Measurements from ENCODE around the gene CHST10. TPM values are rescaled to one million over a fixed set of nuclear protein-coding genes. Genes with fewer than 3 reads are reported as not detected.

The CHST10 gene
- total RNA-seq, 1 experiment from 2014 or later, result not detected

DNA sequence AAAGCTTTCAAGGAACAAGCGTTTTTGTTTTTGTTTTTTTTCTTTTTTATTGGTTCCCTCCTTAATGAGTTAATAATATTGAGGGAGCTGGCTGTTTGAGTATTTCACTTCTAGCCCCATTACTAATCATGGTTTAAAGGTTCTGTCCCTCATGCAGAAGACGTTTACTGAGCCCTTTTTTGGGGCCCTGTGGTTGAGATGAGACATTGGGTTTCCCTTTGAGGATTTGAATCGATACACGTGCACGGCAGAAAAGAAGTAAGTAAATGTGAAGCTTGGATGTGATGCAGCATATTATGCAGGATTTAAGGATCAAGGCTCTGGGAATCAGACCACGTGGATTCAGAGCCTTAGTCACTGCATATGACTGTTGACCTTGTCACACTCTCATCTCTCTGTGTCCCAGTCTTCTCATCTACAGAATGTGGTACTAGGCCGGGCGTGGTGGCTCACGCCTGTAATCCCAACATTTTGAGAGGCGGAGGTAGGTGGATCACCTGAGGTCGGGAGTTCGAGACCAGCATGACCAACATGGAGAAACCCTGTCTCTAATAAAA lies 1.0 kb upstream of the CHST10 start:
- H3F3A ChIP-seq (ENCODE audit: insufficient read depth, low read depth), result no peaks in the 10 kb centered on the region
- no peaks in the 10 kb centered on the region for H3K4me1 ChIP-seq (replicated peaks; ENCODE audit: insufficient read depth)
- no peaks in the 10 kb centered on the region for H3K79me2 ChIP-seq (ENCODE audit: low read depth)
- H3K27ac ChIP-seq, result no peak overlapping the region
- no peak overlapping the region for H3K4me3 ChIP-seq
- BruUV-seq (replicated peaks), result no TSS peak
- no peaks in the 10 kb centered on the region for H3K9me3 ChIP-seq (ENCODE audit: insufficient read depth, low read depth)
- peaks cover 64% of the 10 kb centered on the region for H3K27me3 ChIP-seq (ENCODE audit: insufficient read depth, low read depth)
- H3K9me2 ChIP-seq (ENCODE audit: insufficient read depth), result no peaks in the 10 kb centered on the region
- no peak overlapping the region for H2AFZ ChIP-seq
- intact Hi-C loops (cut with micrococcal nuclease; ENCODE audit: unreplicated experiment), result no loop called here
- CTCF ChIA-PET, result no interaction called here
- H4K20me1 ChIP-seq (ENCODE audit: insufficient read depth), result no peaks in the 10 kb centered on the region
- no peak overlapping the region for H3K4me2 ChIP-seq
- no peak for TF ChIP-seq EZH2 (IDR thresholded peaks at IDR 0.05; ENCODE audit: low read depth)
- TF ChIP-seq, protein P1, sequence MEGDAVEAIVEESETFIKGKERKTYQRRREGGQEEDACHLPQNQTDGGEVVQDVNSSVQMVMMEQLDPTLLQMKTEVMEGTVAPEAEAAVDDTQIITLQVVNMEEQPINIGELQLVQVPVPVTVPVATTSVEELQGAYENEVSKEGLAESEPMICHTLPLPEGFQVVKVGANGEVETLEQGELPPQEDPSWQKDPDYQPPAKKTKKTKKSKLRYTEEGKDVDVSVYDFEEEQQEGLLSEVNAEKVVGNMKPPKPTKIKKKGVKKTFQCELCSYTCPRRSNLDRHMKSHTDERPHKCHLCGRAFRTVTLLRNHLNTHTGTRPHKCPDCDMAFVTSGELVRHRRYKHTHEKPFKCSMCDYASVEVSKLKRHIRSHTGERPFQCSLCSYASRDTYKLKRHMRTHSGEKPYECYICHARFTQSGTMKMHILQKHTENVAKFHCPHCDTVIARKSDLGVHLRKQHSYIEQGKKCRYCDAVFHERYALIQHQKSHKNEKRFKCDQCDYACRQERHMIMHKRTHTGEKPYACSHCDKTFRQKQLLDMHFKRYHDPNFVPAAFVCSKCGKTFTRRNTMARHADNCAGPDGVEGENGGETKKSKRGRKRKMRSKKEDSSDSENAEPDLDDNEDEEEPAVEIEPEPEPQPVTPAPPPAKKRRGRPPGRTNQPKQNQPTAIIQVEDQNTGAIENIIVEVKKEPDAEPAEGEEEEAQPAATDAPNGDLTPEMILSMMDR (conservative IDR thresholded peaks at IDR 0.05), result no peak
- POLR2A ChIA-PET (ENCODE audit: unreplicated experiment), result no interaction called here
- no peaks in the 10 kb centered on the region for H3K36me3 ChIP-seq (ENCODE audit: low read depth)
- no peak for DNase-seq

DNA sequence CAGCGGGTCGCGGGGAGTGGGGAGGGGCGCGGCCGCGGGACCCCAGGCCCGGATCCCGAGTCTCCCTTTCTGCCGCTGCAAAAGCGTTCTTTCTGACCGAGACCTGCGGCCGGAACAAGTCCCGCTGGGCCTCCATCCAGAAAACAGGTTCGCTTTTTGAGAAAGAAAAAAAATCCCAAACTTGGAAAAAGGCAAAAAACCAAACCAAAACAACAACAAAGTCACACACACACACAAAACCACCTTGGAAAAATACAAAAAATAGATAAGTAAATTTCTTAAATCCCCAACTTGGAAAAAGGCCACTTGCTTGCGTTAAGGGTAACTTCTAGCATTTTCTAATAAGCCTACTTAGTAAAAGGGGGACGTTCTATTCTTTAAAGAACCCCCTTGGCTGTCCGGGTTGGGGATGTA lies 250 bp upstream of the CHST10 start:
- Histone ChIP-seq H3K79me2 (ENCODE audit: low read depth) (no peaks in the 10 kb centered on the region), H3K4me1 (replicated peaks; ENCODE audit: insufficient read depth) (no peaks in the 10 kb centered on the region), H3K27me3 (ENCODE audit: insufficient read depth, low read depth) (peaks cover 71% of the 10 kb centered on the region), H2AFZ (no peak overlapping the region), H3K9me3 (ENCODE audit: insufficient read depth, low read depth) (no peaks in the 10 kb centered on the region), H3F3A (ENCODE audit: insufficient read depth, low read depth) (no peaks in the 10 kb centered on the region), H3K4me3 (no peak overlapping the region), H3K27ac (no peak overlapping the region), H3K9me2 (ENCODE audit: insufficient read depth) (no peaks in the 10 kb centered on the region), H3K36me3 (ENCODE audit: low read depth) (no peaks in the 10 kb centered on the region), H4K20me1 (ENCODE audit: insufficient read depth) (no peaks in the 10 kb centered on the region), H3K4me2 (no peak overlapping the region)
- intact Hi-C loops (cut with micrococcal nuclease; ENCODE audit: unreplicated experiment), result no loop called here
- ChIA-PET POLR2A (ENCODE audit: unreplicated experiment) (no interaction called here), CTCF (no interaction called here)
- no TSS peak for BruUV-seq (replicated peaks)
- DNase-seq, result no peak
- no peak for TF ChIP-seq EZH2 (IDR thresholded peaks at IDR 0.05; ENCODE audit: low read depth)
- TF ChIP-seq, protein P1 (conservative IDR thresholded peaks at IDR 0.05), result no peak

DNA sequence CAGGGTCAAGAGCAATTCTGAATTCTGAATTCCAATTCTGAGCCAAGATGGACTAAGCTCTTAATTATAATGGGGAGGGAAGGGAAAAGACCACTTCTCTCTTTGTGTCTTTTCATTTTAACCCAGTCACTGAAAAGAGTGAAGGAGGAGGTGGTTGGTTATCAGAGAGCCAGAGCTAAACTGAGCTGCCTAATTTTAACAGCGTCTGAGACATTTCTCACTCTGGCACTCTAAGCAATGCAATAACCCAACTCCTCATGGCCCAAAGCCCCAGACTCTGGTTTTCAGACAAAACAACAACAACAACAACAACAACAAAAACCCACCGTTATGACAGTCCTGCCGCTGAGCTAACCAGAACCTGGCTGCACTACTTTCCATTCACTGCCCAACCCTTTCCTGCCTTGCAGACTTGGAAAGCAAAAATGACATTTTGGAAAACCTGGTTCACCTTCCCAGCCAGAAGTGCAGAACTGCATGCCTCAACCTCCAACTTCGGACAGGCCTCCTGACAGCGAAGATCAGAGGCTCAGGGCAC lies 1.0 kb downstream of the CHST10 start:
- Histone ChIP-seq H3K9me2 (ENCODE audit: insufficient read depth) (no peaks in the 10 kb centered on the region), H3F3A (ENCODE audit: insufficient read depth, low read depth) (no peaks in the 10 kb centered on the region), H3K4me3 (no peak overlapping the region), H3K9me3 (ENCODE audit: insufficient read depth, low read depth) (no peaks in the 10 kb centered on the region), H3K4me2 (no peak overlapping the region), H3K4me1 (replicated peaks; ENCODE audit: insufficient read depth) (no peaks in the 10 kb centered on the region), H3K27ac (no peak overlapping the region), H2AFZ (no peak overlapping the region), H3K27me3 (ENCODE audit: insufficient read depth, low read depth) (peaks cover 84% of the 10 kb centered on the region), H3K36me3 (ENCODE audit: low read depth) (no peaks in the 10 kb centered on the region), H3K79me2 (ENCODE audit: low read depth) (no peaks in the 10 kb centered on the region), H4K20me1 (ENCODE audit: insufficient read depth) (no peaks in the 10 kb centered on the region)
- intact Hi-C loops (cut with micrococcal nuclease; ENCODE audit: unreplicated experiment), result no loop called here
- DNase-seq, result no peak
- POLR2A ChIA-PET (ENCODE audit: unreplicated experiment), result no interaction called here
- TF ChIP-seq, protein P1 (conservative IDR thresholded peaks at IDR 0.05), result no peak
- TF ChIP-seq EZH2 (IDR thresholded peaks at IDR 0.05; ENCODE audit: low read depth), result no peak
- CTCF ChIA-PET, result no interaction called here
- no TSS peak for BruUV-seq (replicated peaks)
